WTC11 (cell line): Measurements from ENCODE around the gene GNRH2. TPM values are rescaled to one million over a fixed set of nuclear protein-coding genes. Genes with fewer than 3 reads are reported as not detected.

ENCODE experiments used
- ATAC-seq: fragments of 200-7000 bp; cut with Tn5 transposase; 2 replicates; pipeline ENCODE4 v1.10.0; 2021; ENCODE audit warnings: mild to moderate bottlenecking, moderate library complexity
- CTCF ChIA-PET: fragments of 300-600 bp; sonication (Branson Sonifier 250); formaldehyde crosslinking; loops from one replicate; lab custom pipeline; 2021; ENCODE audit warnings: antibody characterized with exemption; lab: Charles Lee
- POLR2A ChIA-PET: fragments of 350-600 bp; sonication (Branson Sonifier 250); formaldehyde crosslinking; loops from one replicate; lab custom pipeline; 2021; ENCODE audit warnings: antibody characterized with exemption; lab: Charles Lee
- DNase-seq: peaks from one replicate; pipeline ENCODE4 v3.0.0; 2021; ENCODE audit warnings: low spot score
- H3K27ac Mint-ChIP-seq: 2 replicates; pipeline ENCODE4 v1.8.0; 2021; ENCODE audit warnings: mixed read lengths
- H3K27me3 Mint-ChIP-seq: 2 replicates; pipeline ENCODE4 v1.8.0; 2021; ENCODE audit warnings: low read depth, mild to moderate bottlenecking, moderate library complexity, mixed read lengths
- H3K36me3 Mint-ChIP-seq: 2 replicates; pipeline ENCODE4 v1.8.0; 2021; ENCODE audit warnings: mixed read lengths
- H3K4me1 Mint-ChIP-seq: 2 replicates; pipeline ENCODE4 v1.8.0; 2022; ENCODE audit warnings: mixed read lengths
- H3K4me3 Mint-ChIP-seq: 2 replicates; pipeline ENCODE4 v1.8.0; 2021; ENCODE audit warnings: mild to moderate bottlenecking, moderate library complexity, mixed read lengths
- H3K9me3 Mint-ChIP-seq: 2 replicates; pipeline ENCODE4 v1.8.0; 2021; ENCODE audit warnings: mixed read lengths
- AFF4 ChIP-seq: sonication (generic); formaldehyde crosslinking; IDR thresholded peaks from 2 replicates; pipeline ENCODE4 v1.8.1; 2023; ENCODE audit warnings: mild to moderate bottlenecking, missing genetic modification reagents, borderline replicate concordance
- ATF1 ChIP-seq: sonication (generic); formaldehyde crosslinking; IDR thresholded peaks from 2 replicates; pipeline ENCODE4 v1.8.1; 2023; ENCODE audit warnings: mild to moderate bottlenecking, moderate library complexity, missing genetic modification reagents
- CREB1 ChIP-seq: sonication (generic); formaldehyde crosslinking; IDR thresholded peaks from 2 replicates; pipeline ENCODE4 v1.8.0; 2023; ENCODE audit warnings: mild to moderate bottlenecking, missing genetic modification reagents
- ERG ChIP-seq: fragments of 250-450 bp; sonication (Bioruptor Pico); IDR thresholded peaks from 2 replicates; pipeline ENCODE4 v1.8.0; 2021; ENCODE audit warnings: mild to moderate bottlenecking
- ESRRA ChIP-seq: sonication (generic); formaldehyde crosslinking; IDR thresholded peaks from 2 replicates; pipeline ENCODE4 v1.8.1; 2022; ENCODE audit warnings: mild to moderate bottlenecking, missing genetic modification reagents, borderline replicate concordance
- FOXP1 ChIP-seq: sonication (generic); formaldehyde crosslinking; IDR thresholded peaks from 2 replicates; pipeline ENCODE4 v1.8.0; 2022; ENCODE audit warnings: missing genetic modification reagents, mild to moderate bottlenecking, moderate library complexity, borderline replicate concordance
- GRHL2 ChIP-seq: fragments of 250-450 bp; sonication (Bioruptor Pico); IDR thresholded peaks from 2 replicates; pipeline ENCODE4 v1.8.0; 2022; ENCODE audit warnings: mild to moderate bottlenecking, moderate library complexity; ENCODE audit not compliant: insufficient replicate concordance, severe bottlenecking
- JAZF1 ChIP-seq: fragments of 250-450 bp; sonication (Bioruptor Pico); IDR thresholded peaks from 2 replicates; pipeline ENCODE4 v1.9.0; 2021; ENCODE audit warnings: moderate library complexity, mild to moderate bottlenecking, inconsistent platforms
- NFE2L1 ChIP-seq: sonication (generic); formaldehyde crosslinking; IDR thresholded peaks from 2 replicates; pipeline ENCODE4 v1.8.1; 2023; ENCODE audit warnings: missing genetic modification reagents
- NR3C1 ChIP-seq: sonication (generic); formaldehyde crosslinking; conservative IDR thresholded peaks from 2 replicates; pipeline ENCODE4 v1.8.1; 2023; ENCODE audit warnings: low read depth, mild to moderate bottlenecking, missing genetic modification reagents
- OVOL2 ChIP-seq: fragments of 250-450 bp; sonication (Bioruptor Pico); IDR thresholded peaks from 2 replicates; pipeline ENCODE4 v1.9.0; 2021; ENCODE audit warnings: mild to moderate bottlenecking, borderline replicate concordance
- PREB ChIP-seq: sonication (generic); formaldehyde crosslinking; IDR thresholded peaks from 2 replicates; pipeline ENCODE4 v1.8.1; 2022; ENCODE audit warnings: mild to moderate bottlenecking, missing genetic modification reagents, moderate library complexity, borderline replicate concordance
- SP1 ChIP-seq: sonication (generic); formaldehyde crosslinking; conservative IDR thresholded peaks from 2 replicates; pipeline ENCODE4 v1.8.1; 2022; ENCODE audit warnings: missing genetic modification reagents
- USF1 ChIP-seq: sonication (generic); formaldehyde crosslinking; IDR thresholded peaks from 2 replicates; pipeline ENCODE4 v1.8.0; 2022; ENCODE audit warnings: mild to moderate bottlenecking, missing genetic modification reagents
- ZNF121 ChIP-seq: sonication (generic); formaldehyde crosslinking; IDR thresholded peaks from 2 replicates; pipeline ENCODE4 v1.8.0; 2023; ENCODE audit warnings: missing genetic modification reagents
- ZNF219 ChIP-seq: sonication (generic); formaldehyde crosslinking; IDR thresholded peaks from 2 replicates; pipeline ENCODE4 v1.8.0; 2023; ENCODE audit warnings: missing genetic modification reagents, mild to moderate bottlenecking, borderline replicate concordance
- ZNF425 ChIP-seq: fragments of 250-450 bp; sonication (Bioruptor Pico); conservative IDR thresholded peaks from 2 replicates; pipeline ENCODE4 v1.9.0; 2021; ENCODE audit warnings: mild to moderate bottlenecking
- ZNF532 ChIP-seq: fragments of 250-450 bp; sonication (Bioruptor Pico); IDR thresholded peaks from 2 replicates; pipeline ENCODE4 v1.9.0; 2021; ENCODE audit warnings: mild to moderate bottlenecking, borderline replicate concordance
- total RNA-seq: library from RNA; stranded (reverse); gene quantifications from 3 replicates; pipeline ENCODE4 v1.2.3, GENCODE V29; 2021

GNRH2 gene
- total RNA-seq, 1 experiment from 2014 or later = 1.1 TPM

- TF ChIP-seq ZNF219 (CRISPR knock-in tag) (no peak), AFF4 (no peak)
- TF ChIP-seq, all 79 proteins: peak for 0
Measured at GRCh38 chr20:3000852-3001523, 42.4 kb upstream of the GNRH2 start (continued).

GRCh38 chr20:3003416-3003815 is 40.0 kb upstream of the GNRH2 start:
- TF ChIP-seq NR3C1 (no peak), ESRRA (CRISPR knock-in tag) (no peak), ZNF121 (CRISPR knock-in tag) (no peak), GRHL2 (no peak), OVOL2 (CRISPR knock-in tag) (no peak), ATF1 (CRISPR knock-in tag) (no peak), USF1 (CRISPR knock-in tag) (no peak), ERG (CRISPR knock-in tag) (no peak), FOXP1 (no peak), NFE2L1 (no peak)
- TF ChIP-seq, all 79 proteins: peak for 0
- Mint-ChIP-seq H3K9me3 (no peaks in the 10 kb centered on the region), H3K27ac (no peak overlapping the region), H3K4me1 (0 out of 2 replicates have a peak, but pooled peaks cover 6% of the 10 kb centered on the region), H3K27me3 (no peaks in the 10 kb centered on the region), H3K4me3 (no peak overlapping the region), H3K36me3 (peaks cover 32% of the 10 kb centered on the region)
- ChIA-PET CTCF (interaction anchor here (1.1 kb wide), 1 partner anchor 247 kb away, joined by 5 read pairs; no protein-coding TSS in a partner anchor), POLR2A (no interaction called here)
- ATAC-seq (no peak), DNase-seq (no peak)

GRCh38 chr20:3010985-3011723 is 32.3 kb upstream of the GNRH2 start:
- H3K27me3 Mint-ChIP-seq = no peaks in the 10 kb centered on the region
- H3K4me1 Mint-ChIP-seq = no peaks in the 10 kb centered on the region
- H3K9me3 Mint-ChIP-seq = 0 out of 2 replicates have a peak, but pooled peaks cover 3% of the 10 kb centered on the region
- H3K36me3 Mint-ChIP-seq = peaks cover 42% of the 10 kb centered on the region
- H3K27ac Mint-ChIP-seq = no peak overlapping the region
- ChIA-PET CTCF (no interaction called here), POLR2A (no interaction called here)
- no peak for DNase-seq
- no peak overlapping the region for H3K4me3 Mint-ChIP-seq
- no peak for ATAC-seq
- TF ChIP-seq JAZF1 (CRISPR knock-in tag) (no peak), SP1 (CRISPR knock-in tag) (no peak), PREB (CRISPR knock-in tag) (no peak), CREB1 (no peak), ZNF425 (CRISPR knock-in tag) (no peak), ZNF532 (CRISPR knock-in tag) (no peak)
